ENCODE measurements around the gene SMC1A.

GRCh38 chrX:53452812-53453211 is 30.4 kb upstream of the SMC1A start:
- TF ChIP-seq, protein P1, sequence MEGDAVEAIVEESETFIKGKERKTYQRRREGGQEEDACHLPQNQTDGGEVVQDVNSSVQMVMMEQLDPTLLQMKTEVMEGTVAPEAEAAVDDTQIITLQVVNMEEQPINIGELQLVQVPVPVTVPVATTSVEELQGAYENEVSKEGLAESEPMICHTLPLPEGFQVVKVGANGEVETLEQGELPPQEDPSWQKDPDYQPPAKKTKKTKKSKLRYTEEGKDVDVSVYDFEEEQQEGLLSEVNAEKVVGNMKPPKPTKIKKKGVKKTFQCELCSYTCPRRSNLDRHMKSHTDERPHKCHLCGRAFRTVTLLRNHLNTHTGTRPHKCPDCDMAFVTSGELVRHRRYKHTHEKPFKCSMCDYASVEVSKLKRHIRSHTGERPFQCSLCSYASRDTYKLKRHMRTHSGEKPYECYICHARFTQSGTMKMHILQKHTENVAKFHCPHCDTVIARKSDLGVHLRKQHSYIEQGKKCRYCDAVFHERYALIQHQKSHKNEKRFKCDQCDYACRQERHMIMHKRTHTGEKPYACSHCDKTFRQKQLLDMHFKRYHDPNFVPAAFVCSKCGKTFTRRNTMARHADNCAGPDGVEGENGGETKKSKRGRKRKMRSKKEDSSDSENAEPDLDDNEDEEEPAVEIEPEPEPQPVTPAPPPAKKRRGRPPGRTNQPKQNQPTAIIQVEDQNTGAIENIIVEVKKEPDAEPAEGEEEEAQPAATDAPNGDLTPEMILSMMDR (conservative IDR thresholded peaks at IDR 0.05; ENCODE audit: low read length) = no peak
- TF ChIP-seq EZH2phosphoT487 (IDR thresholded peaks at IDR 0.05; ENCODE audit: borderline replicate concordance) = no peak

Measured in Loucy (cell line).